ENCODE results near the gene ZPBP2. TPM values are rescaled to one million over a fixed set of nuclear protein-coding genes. Genes with fewer than 3 reads are reported as not detected.
A peak's percentile ranks its signal among the peaks of the same experiment; 100 is the strongest.

ZPBP2 gene
- total and polyA plus RNA-seq, 2 of the 13 experiments (the other 11 are each of a cell fraction or from before 2014, with no cell fraction given): not detected

DNA sequence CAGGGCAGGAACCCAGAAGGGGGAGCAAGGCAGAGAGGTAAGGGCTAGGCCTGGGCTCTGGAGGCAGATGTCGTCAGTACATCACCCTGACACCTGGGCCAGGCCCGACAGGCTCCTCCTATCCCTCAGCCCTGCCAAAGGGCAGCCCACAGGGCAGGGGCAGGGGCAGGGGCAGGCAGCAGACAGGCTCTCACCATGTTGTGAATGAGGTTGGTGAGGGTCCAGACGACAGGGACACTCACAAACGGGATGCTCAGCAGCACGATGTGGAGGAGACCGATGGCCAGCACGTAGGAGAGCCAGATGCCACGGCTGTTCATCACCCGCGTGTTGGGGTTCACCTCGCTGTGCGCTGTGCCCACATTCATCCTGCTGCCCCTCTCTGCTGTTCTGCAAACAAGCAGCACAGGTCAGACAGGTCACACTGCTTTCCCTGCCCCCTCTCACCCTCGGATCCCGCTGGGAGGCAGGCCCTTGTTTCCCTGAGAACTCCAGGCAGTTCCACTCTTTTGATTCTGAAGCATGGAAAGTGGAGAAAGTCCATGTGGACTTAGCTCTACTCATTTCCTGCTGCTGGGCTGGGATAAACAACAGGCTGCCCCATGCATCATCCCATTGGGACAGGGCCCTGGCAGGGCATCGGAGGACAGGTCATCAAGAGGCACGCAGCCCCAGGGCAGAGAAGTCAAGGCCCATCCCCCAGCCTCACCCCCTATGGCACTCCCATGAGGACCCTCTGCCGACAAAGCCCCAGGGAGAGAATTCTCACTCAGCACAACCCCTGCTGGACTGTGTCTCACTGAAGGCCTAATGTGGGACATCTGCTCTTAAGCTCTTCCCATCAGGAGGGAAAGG, 56.1 kb downstream of the ZPBP2 start (continued):
- TF ChIP-seq ZNF24 (IDR thresholded peaks at IDR 0.05) (no peak), ZNF772 (CRISPR knock-in tag; IDR thresholded peaks at IDR 0.05) (peak; percentile 97), MIXL1 (CRISPR knock-in tag; IDR thresholded peaks at IDR 0.05) (peak; percentile 99), HIC2 (CRISPR knock-in tag; IDR thresholded peaks at IDR 0.05; ENCODE audit: low read depth) (peak; percentile 99), PHF8 (CRISPR knock-in tag; IDR thresholded peaks at IDR 0.05) (peak; percentile 63), EEA1 (CRISPR knock-in tag; IDR thresholded peaks at IDR 0.05; ENCODE audit: borderline replicate concordance) (peak; percentile 76; the same call in 1 of the 2 replicates), ZNF552 (CRISPR knock-in tag; IDR thresholded peaks at IDR 0.05; ENCODE audit: borderline replicate concordance) (peak; percentile 92), SSRP1 (CRISPR knock-in tag; IDR thresholded peaks at IDR 0.05) (peak; percentile 82; the same call in 1 of the 2 replicates), MAZ (IDR thresholded peaks at IDR 0.05; ENCODE audit: borderline replicate concordance, low read depth, low read length) (no peak), MAZ (CRISPR knock-in tag; IDR thresholded peaks at IDR 0.05; ENCODE audit: low read depth) (peak; percentile 86), MAFK (conservative IDR thresholded peaks at IDR 0.05 in 1 of 2, IDR thresholded peaks at IDR 0.05 in 1 of 2; ENCODE audit: low read length in 2 of 2) (no peak), FOXM1 (CRISPR knock-in tag; IDR thresholded peaks at IDR 0.05) (no peak), FOSL1 (CRISPR knock-in tag; IDR thresholded peaks at IDR 0.05; ENCODE audit: borderline replicate concordance) (peak; percentile 92), TIGD3 (CRISPR knock-in tag; IDR thresholded peaks at IDR 0.05; ENCODE audit: borderline replicate concordance) (no peak), KDM1A (CRISPR knock-in tag; IDR thresholded peaks at IDR 0.05) (peak; percentile 79; the same call in 1 of the 2 replicates), MXD4 (CRISPR knock-in tag; IDR thresholded peaks at IDR 0.05) (peak; percentile 94), ATF3 (CRISPR knock-in tag; IDR thresholded peaks at IDR 0.05) (peak; percentile 67; the same call in 1 of the 2 replicates)
- TF ChIP-seq, protein P1, sequence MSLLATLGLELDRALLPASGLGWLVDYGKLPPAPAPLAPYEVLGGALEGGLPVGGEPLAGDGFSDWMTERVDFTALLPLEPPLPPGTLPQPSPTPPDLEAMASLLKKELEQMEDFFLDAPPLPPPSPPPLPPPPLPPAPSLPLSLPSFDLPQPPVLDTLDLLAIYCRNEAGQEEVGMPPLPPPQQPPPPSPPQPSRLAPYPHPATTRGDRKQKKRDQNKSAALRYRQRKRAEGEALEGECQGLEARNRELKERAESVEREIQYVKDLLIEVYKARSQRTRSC (CRISPR knock-in tag; IDR thresholded peaks at IDR 0.05; ENCODE audit: low read depth): peak; percentile 90; the same call in 1 of the 2 replicates
- TF ChIP-seq, protein P2, sequence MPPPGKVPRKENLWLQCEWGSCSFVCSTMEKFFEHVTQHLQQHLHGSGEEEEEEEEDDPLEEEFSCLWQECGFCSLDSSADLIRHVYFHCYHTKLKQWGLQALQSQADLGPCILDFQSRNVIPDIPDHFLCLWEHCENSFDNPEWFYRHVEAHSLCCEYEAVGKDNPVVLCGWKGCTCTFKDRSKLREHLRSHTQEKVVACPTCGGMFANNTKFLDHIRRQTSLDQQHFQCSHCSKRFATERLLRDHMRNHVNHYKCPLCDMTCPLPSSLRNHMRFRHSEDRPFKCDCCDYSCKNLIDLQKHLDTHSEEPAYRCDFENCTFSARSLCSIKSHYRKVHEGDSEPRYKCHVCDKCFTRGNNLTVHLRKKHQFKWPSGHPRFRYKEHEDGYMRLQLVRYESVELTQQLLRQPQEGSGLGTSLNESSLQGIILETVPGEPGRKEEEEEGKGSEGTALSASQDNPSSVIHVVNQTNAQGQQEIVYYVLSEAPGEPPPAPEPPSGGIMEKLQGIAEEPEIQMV (CRISPR knock-in tag; IDR thresholded peaks at IDR 0.05; ENCODE audit: low read depth): peak; percentile 88
- TF ChIP-seq, protein P3, sequence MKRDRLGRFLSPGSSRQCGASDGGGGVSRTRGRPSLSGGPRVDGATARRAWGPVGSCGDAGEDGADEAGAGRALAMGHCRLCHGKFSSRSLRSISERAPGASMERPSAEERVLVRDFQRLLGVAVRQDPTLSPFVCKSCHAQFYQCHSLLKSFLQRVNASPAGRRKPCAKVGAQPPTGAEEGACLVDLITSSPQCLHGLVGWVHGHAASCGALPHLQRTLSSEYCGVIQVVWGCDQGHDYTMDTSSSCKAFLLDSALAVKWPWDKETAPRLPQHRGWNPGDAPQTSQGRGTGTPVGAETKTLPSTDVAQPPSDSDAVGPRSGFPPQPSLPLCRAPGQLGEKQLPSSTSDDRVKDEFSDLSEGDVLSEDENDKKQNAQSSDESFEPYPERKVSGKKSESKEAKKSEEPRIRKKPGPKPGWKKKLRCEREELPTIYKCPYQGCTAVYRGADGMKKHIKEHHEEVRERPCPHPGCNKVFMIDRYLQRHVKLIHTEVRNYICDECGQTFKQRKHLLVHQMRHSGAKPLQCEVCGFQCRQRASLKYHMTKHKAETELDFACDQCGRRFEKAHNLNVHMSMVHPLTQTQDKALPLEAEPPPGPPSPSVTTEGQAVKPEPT (CRISPR knock-in tag; IDR thresholded peaks at IDR 0.05; ENCODE audit: low read depth): peak; percentile 95
